ENCODE data around the gene GPRIN1.

- TF ChIP-seq, protein P1, sequence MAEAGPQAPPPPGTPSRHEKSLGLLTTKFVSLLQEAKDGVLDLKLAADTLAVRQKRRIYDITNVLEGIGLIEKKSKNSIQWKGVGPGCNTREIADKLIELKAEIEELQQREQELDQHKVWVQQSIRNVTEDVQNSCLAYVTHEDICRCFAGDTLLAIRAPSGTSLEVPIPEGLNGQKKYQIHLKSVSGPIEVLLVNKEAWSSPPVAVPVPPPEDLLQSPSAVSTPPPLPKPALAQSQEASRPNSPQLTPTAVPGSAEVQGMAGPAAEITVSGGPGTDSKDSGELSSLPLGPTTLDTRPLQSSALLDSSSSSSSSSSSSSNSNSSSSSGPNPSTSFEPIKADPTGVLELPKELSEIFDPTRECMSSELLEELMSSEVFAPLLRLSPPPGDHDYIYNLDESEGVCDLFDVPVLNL (CRISPR knock-in tag; IDR thresholded peaks at IDR 0.05; ENCODE audit: borderline replicate concordance, low read depth) = no peak
- TF ChIP-seq, protein P2, sequence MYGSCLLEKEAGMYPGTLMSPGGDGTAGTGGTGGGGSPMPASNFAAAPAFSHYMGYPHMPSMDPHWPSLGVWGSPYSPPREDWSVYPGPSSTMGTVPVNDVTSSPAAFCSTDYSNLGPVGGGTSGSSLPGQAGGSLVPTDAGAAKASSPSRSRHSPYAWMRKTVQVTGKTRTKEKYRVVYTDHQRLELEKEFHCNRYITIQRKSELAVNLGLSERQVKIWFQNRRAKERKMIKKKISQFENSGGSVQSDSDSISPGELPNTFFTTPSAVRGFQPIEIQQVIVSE (CRISPR knock-in tag; IDR thresholded peaks at IDR 0.05; ENCODE audit: borderline replicate concordance) = no peak
These were observed 28.5 kb upstream of the GPRIN1 start for GRCh38 chr5:176638437-176638836.

Measured in WTC11 (cell line).